ENCODE data around the gene RALGPS2.

GRCh38 chr1:178960482-178961240 lies 235.6 kb downstream of the RALGPS2 start:
- TF ChIP-seq, protein P1, sequence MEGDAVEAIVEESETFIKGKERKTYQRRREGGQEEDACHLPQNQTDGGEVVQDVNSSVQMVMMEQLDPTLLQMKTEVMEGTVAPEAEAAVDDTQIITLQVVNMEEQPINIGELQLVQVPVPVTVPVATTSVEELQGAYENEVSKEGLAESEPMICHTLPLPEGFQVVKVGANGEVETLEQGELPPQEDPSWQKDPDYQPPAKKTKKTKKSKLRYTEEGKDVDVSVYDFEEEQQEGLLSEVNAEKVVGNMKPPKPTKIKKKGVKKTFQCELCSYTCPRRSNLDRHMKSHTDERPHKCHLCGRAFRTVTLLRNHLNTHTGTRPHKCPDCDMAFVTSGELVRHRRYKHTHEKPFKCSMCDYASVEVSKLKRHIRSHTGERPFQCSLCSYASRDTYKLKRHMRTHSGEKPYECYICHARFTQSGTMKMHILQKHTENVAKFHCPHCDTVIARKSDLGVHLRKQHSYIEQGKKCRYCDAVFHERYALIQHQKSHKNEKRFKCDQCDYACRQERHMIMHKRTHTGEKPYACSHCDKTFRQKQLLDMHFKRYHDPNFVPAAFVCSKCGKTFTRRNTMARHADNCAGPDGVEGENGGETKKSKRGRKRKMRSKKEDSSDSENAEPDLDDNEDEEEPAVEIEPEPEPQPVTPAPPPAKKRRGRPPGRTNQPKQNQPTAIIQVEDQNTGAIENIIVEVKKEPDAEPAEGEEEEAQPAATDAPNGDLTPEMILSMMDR (conservative IDR thresholded peaks at IDR 0.05; ENCODE audit: low read length) = no peak
- no peak for TF ChIP-seq EZH2phosphoT487 (IDR thresholded peaks at IDR 0.05; ENCODE audit: borderline replicate concordance, low read depth, low read length)
